ENCODE results near the gene TMEM42. TPM values are rescaled to one million over a fixed set of nuclear protein-coding genes. Genes with fewer than 3 reads are reported as not detected.
A peak's percentile ranks its signal among the peaks of the same experiment; 100 is the strongest.
"Not testable (repeated sequence)": the region's sequence is repeated elsewhere in the genome, so short reads cannot be mapped to it uniquely, and the experiment has no call there.

Gene TMEM42
- total RNA-seq, 3 donors from 2014 or later: 12.8 to 28.6 (median 20.3) TPM

DNA sequence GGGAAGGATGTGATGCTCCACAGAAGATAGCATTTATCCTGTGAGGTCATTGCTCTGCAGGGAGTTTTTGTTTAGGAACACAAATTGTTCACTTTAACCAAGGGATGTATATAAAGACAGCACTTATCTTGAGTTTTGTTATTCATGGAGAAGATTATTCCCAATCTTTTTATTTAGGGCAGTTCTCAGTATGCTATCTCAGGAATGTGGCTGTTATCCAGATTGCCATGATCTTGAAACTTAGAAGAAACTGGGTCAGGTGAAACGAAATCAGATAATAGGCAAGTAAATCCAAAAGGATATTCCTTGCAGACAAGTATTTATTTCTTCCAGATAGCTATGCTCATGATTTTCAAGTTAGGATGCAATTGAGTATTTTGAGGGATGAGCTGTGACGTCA lies 19.3 kb upstream of the TMEM42 start:
- Histone ChIP-seq H3K27me3 (no peaks in the 10 kb centered on the region), H3K36me3 (no peaks in the 10 kb centered on the region), H3K4me3 (no peak overlapping the region), H3K27ac (no peak overlapping the region), H3K9me3 (no peaks in the 10 kb centered on the region), H3K4me1 (no peaks in the 10 kb centered on the region)
- TF ChIP-seq POLR2A (IDR thresholded peaks at IDR 0.05) (no peak), POLR2AphosphoS5 (IDR thresholded peaks at IDR 0.05) (no peak)
- TF ChIP-seq, protein P1, sequence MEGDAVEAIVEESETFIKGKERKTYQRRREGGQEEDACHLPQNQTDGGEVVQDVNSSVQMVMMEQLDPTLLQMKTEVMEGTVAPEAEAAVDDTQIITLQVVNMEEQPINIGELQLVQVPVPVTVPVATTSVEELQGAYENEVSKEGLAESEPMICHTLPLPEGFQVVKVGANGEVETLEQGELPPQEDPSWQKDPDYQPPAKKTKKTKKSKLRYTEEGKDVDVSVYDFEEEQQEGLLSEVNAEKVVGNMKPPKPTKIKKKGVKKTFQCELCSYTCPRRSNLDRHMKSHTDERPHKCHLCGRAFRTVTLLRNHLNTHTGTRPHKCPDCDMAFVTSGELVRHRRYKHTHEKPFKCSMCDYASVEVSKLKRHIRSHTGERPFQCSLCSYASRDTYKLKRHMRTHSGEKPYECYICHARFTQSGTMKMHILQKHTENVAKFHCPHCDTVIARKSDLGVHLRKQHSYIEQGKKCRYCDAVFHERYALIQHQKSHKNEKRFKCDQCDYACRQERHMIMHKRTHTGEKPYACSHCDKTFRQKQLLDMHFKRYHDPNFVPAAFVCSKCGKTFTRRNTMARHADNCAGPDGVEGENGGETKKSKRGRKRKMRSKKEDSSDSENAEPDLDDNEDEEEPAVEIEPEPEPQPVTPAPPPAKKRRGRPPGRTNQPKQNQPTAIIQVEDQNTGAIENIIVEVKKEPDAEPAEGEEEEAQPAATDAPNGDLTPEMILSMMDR (IDR thresholded peaks at IDR 0.05): no peak
- intact Hi-C loops (cut with DNase I; ENCODE audit: low total_unique reads): no loop called here
- DNase-seq (ENCODE audit: low spot score in 2 of 2): no peak

DNA sequence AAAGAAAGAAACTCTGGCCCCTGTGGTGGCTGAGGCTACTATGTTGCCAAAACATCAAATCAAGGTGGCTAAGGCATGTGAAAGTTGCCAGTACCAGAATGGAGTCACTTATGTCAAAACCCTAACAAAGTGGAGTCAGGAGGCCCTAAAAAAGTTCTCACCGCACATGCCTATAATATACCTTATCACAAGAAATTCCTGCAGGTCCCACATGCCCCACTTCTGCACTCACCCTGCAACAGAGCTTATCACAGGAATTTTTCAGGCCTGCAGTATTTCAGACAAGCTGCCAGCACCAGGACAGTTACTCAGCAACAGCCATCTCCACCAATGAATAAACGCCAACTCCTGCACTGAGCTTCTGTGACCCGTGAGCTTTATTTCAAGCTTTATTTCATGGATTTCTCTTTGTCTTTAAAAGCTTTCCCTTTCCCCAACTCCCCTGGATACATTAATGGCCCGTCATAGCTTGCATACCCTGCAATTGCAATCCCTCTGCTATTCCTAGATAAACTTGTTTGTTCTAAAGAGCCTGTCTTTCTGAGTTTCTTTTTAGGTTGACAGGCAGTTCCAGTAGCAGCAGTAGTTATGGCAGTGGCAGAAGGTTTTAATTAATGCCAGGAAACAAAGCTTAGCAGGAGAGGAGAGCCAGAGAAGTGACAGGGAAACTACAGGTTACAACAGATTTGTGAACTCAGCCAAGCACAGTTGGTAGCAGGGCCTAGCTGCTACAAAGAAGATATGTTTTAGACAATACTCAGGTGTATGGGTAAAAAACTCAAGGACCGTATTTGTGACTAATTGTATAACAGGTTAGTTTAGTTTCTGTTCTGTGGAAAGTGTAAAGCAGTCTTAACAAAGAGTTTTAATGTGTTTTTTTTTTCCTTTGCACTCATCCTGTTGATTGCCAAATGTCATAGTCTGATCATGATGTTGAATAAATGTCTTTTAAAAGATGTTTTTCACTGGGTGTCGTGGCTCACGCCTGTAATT lies 15.9 kb upstream of the TMEM42 start:
- H3K27ac ChIP-seq: peak overlapping the region; percentile 28 to 65
- no peak for DNase-seq (ENCODE audit: low spot score in 2 of 2)
- H3K27me3 ChIP-seq: no peaks in the 10 kb centered on the region
- TF ChIP-seq, protein P1 (IDR thresholded peaks at IDR 0.05): no peak
- TF ChIP-seq POLR2AphosphoS5 (IDR thresholded peaks at IDR 0.05) (no peak), POLR2A (IDR thresholded peaks at IDR 0.05) (no peak)
- no peaks in the 10 kb centered on the region for H3K36me3 ChIP-seq
- intact Hi-C loops (cut with DNase I; ENCODE audit: low total_unique reads): no loop called here
- H3K4me1 ChIP-seq: no peaks in the 10 kb centered on the region
- no peak overlapping the region for H3K4me3 ChIP-seq
- H3K9me3 ChIP-seq: no peaks in the 10 kb centered on the region

DNA sequence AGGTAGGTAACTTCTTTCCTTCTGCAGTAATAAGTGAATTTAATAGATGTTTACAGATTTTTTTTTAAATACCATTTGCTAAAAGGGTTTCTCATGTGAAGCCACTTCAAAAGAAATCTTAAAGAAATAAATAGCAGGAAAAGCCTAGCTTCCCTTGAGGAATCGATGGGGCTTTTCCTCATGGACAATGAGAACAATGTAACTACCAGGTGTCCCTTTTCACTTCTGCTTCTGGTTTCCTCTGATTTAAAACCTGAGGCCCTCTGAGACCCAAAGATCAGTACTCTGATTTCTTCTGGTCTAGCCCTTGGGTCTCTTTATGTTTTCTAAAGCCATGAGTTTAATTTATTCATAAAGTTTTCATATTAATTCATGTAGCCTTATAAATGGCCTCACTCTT lies 13.1 kb upstream of the TMEM42 start:
- intact Hi-C loops (cut with DNase I; ENCODE audit: low total_unique reads): no loop called here
- TF ChIP-seq POLR2A (IDR thresholded peaks at IDR 0.05): no peak
- TF ChIP-seq, protein P1 (IDR thresholded peaks at IDR 0.05): no peak
- no peak for TF ChIP-seq POLR2AphosphoS5 (IDR thresholded peaks at IDR 0.05)
- DNase-seq (ENCODE audit: low spot score in 2 of 2): no peak
- Histone ChIP-seq H3K36me3 (no peaks in the 10 kb centered on the region), H3K9me3 (no peaks in the 10 kb centered on the region), H3K4me3 (no peak overlapping the region), H3K27me3 (no peaks in the 10 kb centered on the region), H3K27ac (no peak overlapping the region), H3K4me1 (no peaks in the 10 kb centered on the region)

- intact Hi-C loops (cut with DNase I; ENCODE audit: low total_unique reads): not testable (repeated sequence)
Observed at GRCh38 chr3:44856663-44857062, 5.0 kb upstream of the TMEM42 start.

GRCh38 chr3:44860117-44860516 lies 1.6 kb upstream of the TMEM42 start:
- Histone ChIP-seq H3K4me1 (peaks cover 5 to 7% of the 10 kb centered on the region in 2 donors), H3K4me3 (no peak overlapping the region), H3K9me3 (peaks cover 0 to 19% of the 10 kb centered on the region in 2 donors), H3K27ac (no peak overlapping the region), H3K36me3 (no peaks in the 10 kb centered on the region), H3K27me3 (no peaks in the 10 kb centered on the region)
- no peak for DNase-seq (ENCODE audit: low spot score in 2 of 2)
- intact Hi-C loops (cut with DNase I; ENCODE audit: low total_unique reads): no loop called here
- TF ChIP-seq POLR2A (IDR thresholded peaks at IDR 0.05) (no peak), POLR2AphosphoS5 (IDR thresholded peaks at IDR 0.05) (no peak)
- TF ChIP-seq, protein P1 (IDR thresholded peaks at IDR 0.05): no peak

More at GRCh38 chr3:44856663-44857062, 5.0 kb upstream of the TMEM42 start:
- H3K4me1 ChIP-seq; DNase-seq (ENCODE audit: low spot score in 2 of 2); H3K4me3 ChIP-seq; H3K36me3 ChIP-seq; H3K27me3 ChIP-seq; H3K27ac ChIP-seq: not testable (repeated sequence)
- H3K9me3 ChIP-seq: peaks cover 0 to 19% of the 10 kb centered on the region in 2 donors

Data from breast epithelium (tissue), 4 donors.